MG63 (cell line): ENCODE measurements around the gene PLA2G12A. TPM values are rescaled to one million over a fixed set of nuclear protein-coding genes. Genes with fewer than 3 reads are reported as not detected.
A peak's percentile ranks its signal among the peaks of the same experiment; 100 is the strongest.

ENCODE experiments used
- DNase-seq: peaks from one replicate; pipeline ENCODE4 v3.0.0-alpha.2; 2020
- H3K27me3 ChIP-seq: fragments of 250-450 bp; sonication (Bioruptor Pico); 2 replicates; pipeline ENCODE4 v1.5.1; 2020; ENCODE audit warnings: mild to moderate bottlenecking, moderate library complexity
- H3K36me3 ChIP-seq: fragments of 250-450 bp; sonication (Bioruptor Pico); 2 replicates; pipeline ENCODE4 v1.5.1; 2020; ENCODE audit warnings: mild to moderate bottlenecking, moderate library complexity
- H3K4me3 ChIP-seq: fragments of 250-450 bp; sonication (Bioruptor Pico); 2 replicates; pipeline ENCODE4 v1.5.1; 2020; ENCODE audit warnings: mild to moderate bottlenecking, moderate library complexity
- H3K9me3 ChIP-seq: fragments of 250-450 bp; sonication (Bioruptor Pico); 2 replicates; pipeline ENCODE4 v1.5.1; 2020; ENCODE audit warnings: mild to moderate bottlenecking, moderate library complexity
- total RNA-seq: library from RNA; depleted of rRNA; stranded (reverse); fragments of >200 nt; shearing (Covaris generic); gene quantifications from 2 replicates; pipeline ENCODE4 v1.2.3, GENCODE V29; 2014; ENCODE audit warnings: low replicate concordance

Gene PLA2G12A
- total RNA-seq, 1 experiment from 2014 or later, result 11.0 TPM

- Histone ChIP-seq H3K4me3 (no peak overlapping the region), H3K27me3 (no peaks in the 10 kb centered on the region), H3K9me3 (no peaks in the 10 kb centered on the region), H3K36me3 (no peaks in the 10 kb centered on the region)
- no peak for DNase-seq
Observed at GRCh38 chr4:109735566-109736365, 5.9 kb upstream of the PLA2G12A start.

- H3K9me3 ChIP-seq, result no peaks in the 10 kb centered on the region
- H3K4me3 ChIP-seq, result no peak overlapping the region
- no peak for DNase-seq
- no peaks in the 10 kb centered on the region for H3K36me3 ChIP-seq
- H3K27me3 ChIP-seq, result no peaks in the 10 kb centered on the region
Observed at GRCh38 chr4:109733728-109734127, 3.9 kb upstream of the PLA2G12A start.

GRCh38 chr4:109730619-109731545 is 1.0 kb upstream of the PLA2G12A start:
- H3K36me3 ChIP-seq, result no peaks in the 10 kb centered on the region
- no peaks in the 10 kb centered on the region for H3K9me3 ChIP-seq
- no peak for DNase-seq
- H3K27me3 ChIP-seq, result no peaks in the 10 kb centered on the region
- peak overlapping the region; percentile 73 for H3K4me3 ChIP-seq

- Histone ChIP-seq H3K9me3 (no peaks in the 10 kb centered on the region), H3K4me3 (peak overlapping the region; percentile 73), H3K27me3 (no peaks in the 10 kb centered on the region), H3K36me3 (no peaks in the 10 kb centered on the region)
- DNase-seq, result no peak
Observed at GRCh38 chr4:109729117-109729717, 653 bp downstream of the PLA2G12A start.

- H3K36me3 ChIP-seq, result no peaks in the 10 kb centered on the region
- no peaks in the 10 kb centered on the region for H3K27me3 ChIP-seq
- H3K4me3 ChIP-seq, result no peak overlapping the region; the same call in 1 of the 2 replicates
- no peaks in the 10 kb centered on the region for H3K9me3 ChIP-seq
- DNase-seq, result no peak
Observed at GRCh38 chr4:109728385-109728784, 1.5 kb downstream of the PLA2G12A start.

GRCh38 chr4:109723110-109723509 is 6.8 kb downstream of the PLA2G12A start:
- no peaks in the 10 kb centered on the region for H3K27me3 ChIP-seq
- no peak overlapping the region for H3K4me3 ChIP-seq
- H3K9me3 ChIP-seq, result no peaks in the 10 kb centered on the region
- no peak for DNase-seq
- no peaks in the 10 kb centered on the region for H3K36me3 ChIP-seq

GRCh38 chr4:109722357-109722756 is 7.5 kb downstream of the PLA2G12A start:
- Histone ChIP-seq H3K36me3 (no peaks in the 10 kb centered on the region), H3K9me3 (no peaks in the 10 kb centered on the region), H3K4me3 (no peak overlapping the region), H3K27me3 (no peaks in the 10 kb centered on the region)
- no peak for DNase-seq

DNA sequence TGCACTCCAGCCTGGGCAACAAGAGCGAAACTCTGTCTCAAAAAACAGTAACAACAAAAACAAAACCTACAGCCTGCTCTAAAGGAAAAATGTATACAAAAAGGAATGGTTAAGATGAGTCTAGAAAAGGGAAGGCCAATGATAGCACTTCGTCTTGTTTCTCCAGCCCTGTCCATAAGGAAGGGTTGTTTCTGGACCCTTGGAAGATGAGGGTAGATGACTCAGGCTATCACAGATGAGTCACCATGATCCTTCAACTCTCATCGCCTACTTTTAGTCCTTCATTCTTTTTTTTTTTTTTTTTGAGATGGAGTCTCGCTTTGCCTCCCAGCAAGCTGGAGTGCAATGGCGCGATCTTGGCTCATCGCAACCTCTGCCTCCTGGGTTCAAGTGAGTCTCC is 8.8 kb downstream of the PLA2G12A start:
- H3K9me3 ChIP-seq, result no peaks in the 10 kb centered on the region
- H3K36me3 ChIP-seq, result no peaks in the 10 kb centered on the region
- no peak overlapping the region for H3K4me3 ChIP-seq
- H3K27me3 ChIP-seq, result no peaks in the 10 kb centered on the region
- DNase-seq, result peak; percentile 5

GRCh38 chr4:109719604-109720003 is 10.3 kb downstream of the PLA2G12A start:
- Histone ChIP-seq H3K27me3 (no peaks in the 10 kb centered on the region), H3K9me3 (no peaks in the 10 kb centered on the region), H3K4me3 (no peak overlapping the region), H3K36me3 (no peaks in the 10 kb centered on the region)
- DNase-seq, result no peak

DNA sequence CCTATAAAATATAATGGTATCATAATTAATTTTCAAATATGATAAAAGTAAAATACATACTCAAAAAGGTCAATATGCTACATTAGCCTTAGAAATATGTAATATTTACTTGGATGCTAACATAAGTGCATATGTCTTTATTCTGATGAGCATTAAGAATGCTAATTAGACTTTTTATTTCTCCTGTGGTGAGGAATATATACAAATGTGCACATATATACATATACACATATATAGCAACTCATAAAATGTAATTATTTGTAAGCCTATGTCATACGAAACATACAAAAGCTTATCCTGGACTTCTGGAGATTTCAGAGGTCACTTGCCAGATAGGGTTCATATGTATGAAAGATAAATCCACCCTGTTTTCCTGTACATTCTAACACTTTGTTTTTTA is 11.1 kb downstream of the PLA2G12A start:
- Histone ChIP-seq H3K27me3 (no peaks in the 10 kb centered on the region), H3K4me3 (no peak overlapping the region), H3K9me3 (no peaks in the 10 kb centered on the region), H3K36me3 (no peaks in the 10 kb centered on the region)
- no peak for DNase-seq

GRCh38 chr4:109713500-109713899 is 16.4 kb downstream of the PLA2G12A start:
- DNase-seq, result no peak
- no peaks in the 10 kb centered on the region for H3K27me3 ChIP-seq
- H3K4me3 ChIP-seq, result no peak overlapping the region
- H3K36me3 ChIP-seq, result no peaks in the 10 kb centered on the region
- no peaks in the 10 kb centered on the region for H3K9me3 ChIP-seq

- Histone ChIP-seq H3K36me3 (no peaks in the 10 kb centered on the region), H3K27me3 (no peaks in the 10 kb centered on the region), H3K9me3 (no peaks in the 10 kb centered on the region), H3K4me3 (no peak overlapping the region)
- DNase-seq, result no peak
Observed at GRCh38 chr4:109708990-109709389, 20.9 kb downstream of the PLA2G12A start.

GRCh38 chr4:109708435-109708834 is 21.4 kb downstream of the PLA2G12A start:
- no peaks in the 10 kb centered on the region for H3K27me3 ChIP-seq
- H3K9me3 ChIP-seq, result no peaks in the 10 kb centered on the region
- no peaks in the 10 kb centered on the region for H3K36me3 ChIP-seq
- H3K4me3 ChIP-seq, result no peak overlapping the region
- DNase-seq, result no peak

GRCh38 chr4:109703664-109704361 is 26.1 kb downstream of the PLA2G12A start:
- Histone ChIP-seq H3K36me3 (no peaks in the 10 kb centered on the region), H3K9me3 (no peaks in the 10 kb centered on the region), H3K4me3 (peak overlapping the region; percentile 67), H3K27me3 (no peaks in the 10 kb centered on the region)
- no peak for DNase-seq

DNA sequence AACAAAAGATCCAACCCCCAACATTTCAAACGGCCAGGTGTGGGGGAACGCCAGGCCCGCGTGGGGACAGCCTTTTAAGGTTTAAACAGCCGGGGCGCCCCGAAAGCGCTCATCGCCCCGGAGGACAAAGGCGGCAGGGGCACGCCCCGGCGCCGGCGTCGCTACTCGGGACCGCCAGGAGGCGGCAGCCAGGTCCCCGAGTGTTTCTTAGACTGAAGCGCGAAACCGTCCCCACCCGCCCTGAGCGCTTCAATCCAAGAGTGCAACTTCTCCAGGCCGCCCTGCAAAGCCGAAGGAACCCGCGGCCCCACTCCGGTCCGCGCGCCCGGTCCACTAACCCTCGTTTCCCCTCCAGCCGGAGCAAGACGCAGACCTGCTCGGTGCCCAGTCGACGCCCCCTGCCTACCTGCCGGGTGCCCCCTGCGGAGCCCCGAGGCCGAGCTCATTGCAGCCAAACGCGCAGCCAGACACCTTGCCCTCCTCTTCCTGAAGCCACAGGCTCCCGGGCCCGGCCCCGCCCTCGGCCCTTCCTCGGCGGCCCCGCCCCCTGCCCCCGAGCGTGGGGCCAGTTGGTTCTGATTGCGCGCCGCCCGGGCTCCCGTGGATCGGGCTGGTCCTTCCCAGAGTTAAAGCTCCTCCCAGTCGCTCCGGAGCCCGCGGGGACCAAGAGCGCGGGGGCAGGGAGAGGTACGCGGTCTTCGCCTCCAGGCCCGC is 26.8 kb downstream of the PLA2G12A start, which contains the start of gene CASP6:
Gene CASP6, minus strand, starts transcription at position 496 of the 714 bp plus-strand sequence. Its CDS starts 50 bp downstream, at position 446.
- Histone ChIP-seq H3K4me3 (peak within 1 kb of the TSS; percentile 67), H3K36me3 (no peaks in the 10 kb centered on the region), H3K27me3 (no peaks in the 10 kb centered on the region), H3K9me3 (no peaks in the 10 kb centered on the region)
- peak; percentile 61 for DNase-seq
